ENCODE results near the gene PPP2R2D.

DNA sequence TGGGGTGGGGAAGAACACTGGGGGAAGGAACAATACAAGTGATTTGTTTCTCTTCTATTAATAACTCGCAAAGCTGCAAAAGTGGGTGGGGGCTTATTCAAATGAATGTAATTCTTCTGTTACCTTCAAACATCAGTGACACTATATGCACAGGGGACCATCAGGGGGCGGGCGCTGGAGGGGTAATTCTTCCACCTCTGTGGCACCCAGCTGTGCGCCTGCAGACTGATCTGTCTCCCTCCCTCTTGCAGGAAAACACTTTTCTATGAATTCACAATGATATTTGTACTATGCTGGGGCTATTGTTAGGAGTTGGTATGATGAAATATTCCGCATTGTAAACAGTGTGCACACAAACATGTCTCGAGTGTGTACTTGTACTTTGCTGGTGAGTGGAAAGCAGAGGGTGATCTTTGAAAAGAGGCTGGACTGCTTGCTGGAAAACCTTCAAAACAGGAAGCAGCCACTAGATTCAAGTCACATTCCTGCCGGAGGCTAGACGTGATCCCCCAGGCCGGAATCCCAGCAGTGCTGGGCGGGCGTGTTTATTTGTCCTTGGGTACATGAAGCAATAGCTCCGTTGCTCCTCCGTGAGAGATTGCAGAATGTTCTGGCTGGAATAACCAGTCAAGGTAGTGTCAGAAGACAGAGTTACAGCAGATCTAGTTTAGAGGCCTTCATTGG is 96.7 kb downstream of the PPP2R2D start:
- TF ChIP-seq, protein P1, sequence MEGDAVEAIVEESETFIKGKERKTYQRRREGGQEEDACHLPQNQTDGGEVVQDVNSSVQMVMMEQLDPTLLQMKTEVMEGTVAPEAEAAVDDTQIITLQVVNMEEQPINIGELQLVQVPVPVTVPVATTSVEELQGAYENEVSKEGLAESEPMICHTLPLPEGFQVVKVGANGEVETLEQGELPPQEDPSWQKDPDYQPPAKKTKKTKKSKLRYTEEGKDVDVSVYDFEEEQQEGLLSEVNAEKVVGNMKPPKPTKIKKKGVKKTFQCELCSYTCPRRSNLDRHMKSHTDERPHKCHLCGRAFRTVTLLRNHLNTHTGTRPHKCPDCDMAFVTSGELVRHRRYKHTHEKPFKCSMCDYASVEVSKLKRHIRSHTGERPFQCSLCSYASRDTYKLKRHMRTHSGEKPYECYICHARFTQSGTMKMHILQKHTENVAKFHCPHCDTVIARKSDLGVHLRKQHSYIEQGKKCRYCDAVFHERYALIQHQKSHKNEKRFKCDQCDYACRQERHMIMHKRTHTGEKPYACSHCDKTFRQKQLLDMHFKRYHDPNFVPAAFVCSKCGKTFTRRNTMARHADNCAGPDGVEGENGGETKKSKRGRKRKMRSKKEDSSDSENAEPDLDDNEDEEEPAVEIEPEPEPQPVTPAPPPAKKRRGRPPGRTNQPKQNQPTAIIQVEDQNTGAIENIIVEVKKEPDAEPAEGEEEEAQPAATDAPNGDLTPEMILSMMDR (IDR thresholded peaks at IDR 0.05; ENCODE audit: poor library complexity): no peak
- no peak for TF ChIP-seq EZH2 (IDR thresholded peaks at IDR 0.05; ENCODE audit: borderline replicate concordance)
- TF ChIP-seq EZH2phosphoT487 (IDR thresholded peaks at IDR 0.05; ENCODE audit: low read depth, severe bottlenecking, unreplicated experiment): no peak

Data from hepatocyte (in vitro differentiated cells).